HepG2 (cell line): ENCODE data around the gene CAD. TPM values are rescaled to one million over a fixed set of nuclear protein-coding genes. Genes with fewer than 3 reads are reported as not detected.

Source experiments
- ATF1 ChIP-seq: IDR thresholded peaks from 2 replicates; pipeline ENCODE4 v1.6.1; 2016; ENCODE audit warnings: mild to moderate bottlenecking, control low read depth
- CERS6 ChIP-seq: sonication (generic); formaldehyde crosslinking; IDR thresholded peaks from 2 replicates; pipeline ENCODE4 v1.5.0; 2020; ENCODE audit warnings: missing genetic modification reagents
- DNMT3B ChIP-seq: conservative IDR thresholded peaks from 2 replicates; pipeline ENCODE4 v1.6.1; 2016; ENCODE audit warnings: missing biosample characterization, control low read depth
- GLI4 ChIP-seq: sonication (generic); formaldehyde crosslinking; IDR thresholded peaks from 2 replicates; pipeline ENCODE4 v1.5.1; 2020; ENCODE audit warnings: missing genetic modification reagents, mild to moderate bottlenecking, moderate library complexity, borderline replicate concordance
- MED1 ChIP-seq: sonication (generic); formaldehyde crosslinking; IDR thresholded peaks from 2 replicates; pipeline ENCODE4 v1.4.0; 2020; ENCODE audit warnings: missing genetic modification reagents
- NFKB2 ChIP-seq: sonication (generic); formaldehyde crosslinking; IDR thresholded peaks from 2 replicates; pipeline ENCODE4 v1.4.0; 2020; ENCODE audit warnings: missing genetic modification reagents, borderline replicate concordance
- NONO ChIP-seq, 2 experiments: fragments of 450-650 bp in 1 of 2; sonication (generic) in 1 of 2; formaldehyde crosslinking in 1 of 2; IDR thresholded peaks in 1 of 2; conservative IDR thresholded peaks in 1 of 2; 2 replicates each; pipeline versions ENCODE4 v1.6.1 to v1.8.0; 2017 to 2022; ENCODE audit warnings: mild to moderate bottlenecking in 1 of 2, missing genetic modification reagents in 1 of 2, moderate library complexity in 1 of 2
- SATB2 ChIP-seq: sonication (generic); formaldehyde crosslinking; IDR thresholded peaks from 2 replicates; pipeline ENCODE4 v1.5.0; 2020; ENCODE audit warnings: missing genetic modification reagents
- ZBED4 ChIP-seq: sonication (generic); formaldehyde crosslinking; IDR thresholded peaks from 2 replicates; pipeline ENCODE4 v1.4.0; 2020; ENCODE audit warnings: missing genetic modification reagents, borderline replicate concordance
- ZMYM2 ChIP-seq: sonication (generic); formaldehyde crosslinking; IDR thresholded peaks from 2 replicates; pipeline ENCODE4 v1.8.0; 2022; ENCODE audit warnings: mild to moderate bottlenecking, missing genetic modification reagents
- ZNF124 ChIP-seq: sonication (generic); formaldehyde crosslinking; IDR thresholded peaks from 2 replicates; pipeline ENCODE4 v1.4.0; 2020; ENCODE audit warnings: missing genetic modification reagents
- ZNF3 ChIP-seq: IDR thresholded peaks from 2 replicates; pipeline ENCODE4 v1.7.0; 2017; ENCODE audit warnings: inconsistent platforms
- ZNF407 ChIP-seq: sonication (generic); formaldehyde crosslinking; IDR thresholded peaks from one replicate; pipeline ENCODE4 v1.5.1; 2020; ENCODE audit warnings: mild to moderate bottlenecking, missing genetic modification reagents; ENCODE audit errors: not compliant biosample characterization
- ZNF749 ChIP-seq: sonication (generic); formaldehyde crosslinking; IDR thresholded peaks from 2 replicates; pipeline ENCODE4 v1.8.0; 2022; ENCODE audit warnings: mild to moderate bottlenecking, missing genetic modification reagents, moderate library complexity, borderline replicate concordance
- ZNF841 ChIP-seq: sonication (generic); formaldehyde crosslinking; IDR thresholded peaks from 2 replicates; pipeline ENCODE4 v1.8.1; 2023; ENCODE audit warnings: missing genetic modification reagents, borderline replicate concordance
- polyA plus RNA-seq, 8 experiments: library from polyadenylated mRNA; depleted of rRNA in 3 of 8; stranded (reverse) in 7 of 8; unstranded in 1 of 8; fragments of >200 nt; fragmentation: Illumina TruSeq in 4 of 8; extraction: Trizol in 4 of 8; gene quantifications; 2 replicates each; pipeline versions ENCODE4 v1.2.1 to v1.2.3, GENCODE V29; 2011 to 2016; ENCODE audit warnings: low read depth in 4 of 8, missing spikeins in 1 of 8, mixed read lengths in 1 of 8; ENCODE audit not compliant: insufficient read depth in 1 of 8
- total RNA-seq, 5 experiments: library from RNA; depleted of rRNA; stranded (reverse); fragments of >200 nt; fragmentation: Illumina TruSeq; extraction: Trizol; gene quantifications; 2 replicates each; pipeline ENCODE4 v1.2.3, GENCODE V29; 2016; ENCODE audit warnings: low read depth in 1 of 5

CAD gene
- total and polyA plus RNA-seq, 2 of the 13 experiments (the other 11 are each of a cell fraction or from before 2014, with no cell fraction given): 21.7 to 37.0 TPM

GRCh38 chr2:27177441-27178351 lies 39.5 kb upstream of the CAD start (continued):
- TF ChIP-seq ZNF407 (CRISPR knock-in tag) (no peak), ZNF749 (0 out of 2 replicates have a peak, but pooled peaks have one; percentile 81), DNMT3B (CRISPR knock-in tag) (peak; percentile 90), GLI4 (0 out of 2 replicates have a peak, but pooled peaks have one; percentile 6), CERS6 (CRISPR knock-in tag) (no peak), ZMYM2 (CRISPR knock-in tag) (peak; percentile 99), ZBED4 (no peak), ZNF841 (CRISPR knock-in tag) (peak; percentile 82; the same call in 1 of the 2 replicates), ZNF3 (peak; percentile 65; the same call in 1 of the 2 replicates), MED1 (CRISPR knock-in tag) (peak; percentile 100), NONO (IDR thresholded peaks at IDR 0.05) (no peak), NONO (CRISPR knock-in tag; conservative IDR thresholded peaks at IDR 0.05) (peak; percentile 93), NFKB2 (CRISPR knock-in tag) (no peak), ZNF124 (CRISPR knock-in tag) (peak; percentile 44; the same call in 1 of the 2 replicates), ATF1 (CRISPR knock-in tag) (peak; percentile 82; the same call in 1 of the 2 replicates), SATB2 (peak; percentile 30)
